Transverse colon (tissue), 4 donors: ENCODE data around the gene GIPC1. TPM values are rescaled to one million over a fixed set of nuclear protein-coding genes. Genes with fewer than 3 reads are reported as not detected.

ENCODE experiments used
- DNase-seq: peaks from one replicate; pipeline ENCODE4 v3.0.0-alpha.2; 2019
- H3K27ac ChIP-seq, 4 donors: fragments of 200-600 bp; sonication (generic); 2 replicates each; pipeline ENCODE4 v1.5.1; 2016 to 2018; ENCODE audit warnings: inconsistent platforms in 4 of 4
- H3K27me3 ChIP-seq: fragments of 200-600 bp; sonication (generic); 2 replicates; pipeline ENCODE4 v1.5.1; 2017; ENCODE audit warnings: inconsistent platforms
- H3K36me3 ChIP-seq, 4 donors: fragments of 200-600 bp; sonication (generic); 2 replicates each; pipeline ENCODE4 v1.5.1; 2017 to 2019; ENCODE audit warnings: inconsistent platforms in 4 of 4
- H3K4me1 ChIP-seq, 4 donors: fragments of 200-600 bp; sonication (generic); 2 replicates each; pipeline ENCODE4 v1.5.1; 2017 to 2020; ENCODE audit warnings: inconsistent platforms in 4 of 4
- H3K4me3 ChIP-seq, 4 donors: fragments of 200-600 bp; sonication (generic); 1 replicate in 1 of 4; 2 replicates in 3 of 4; pipeline versions ENCODE4 v1.5.1 to v1.6.1; 2017 to 2019; ENCODE audit warnings: inconsistent platforms in 4 of 4
- H3K9me3 ChIP-seq, 2 donors: fragments of 200-600 bp; sonication (generic); 2 replicates each; pipeline ENCODE4 v1.5.1; 2017 to 2019; ENCODE audit warnings: inconsistent platforms in 2 of 2
- CTCF ChIP-seq, 5 experiments: fragments of 200-600 bp in 3 of 5; fragments of 450-650 bp in 2 of 5; sonication (generic) in 3 of 5; IDR thresholded peaks; 1 replicate in 2 of 5; 2 replicates in 3 of 5; pipeline ENCODE4 v1.5.1; 2016 to 2017; ENCODE audit warnings: antibody characterized with exemption in 5 of 5, inconsistent platforms in 3 of 5, mild to moderate bottlenecking in 2 of 5, moderate library complexity in 1 of 5
- EP300 ChIP-seq: sonication (generic); formaldehyde crosslinking; IDR thresholded peaks from one replicate; pipeline ENCODE4 v1.6.1; 2017; ENCODE audit warnings: antibody characterized with exemption, low read depth
- POLR2A ChIP-seq: fragments of 450-650 bp; IDR thresholded peaks from one replicate; pipeline ENCODE4 v1.6.1; 2016; ENCODE audit warnings: antibody characterized with exemption, mild to moderate bottlenecking, moderate library complexity
- POLR2AphosphoS5 ChIP-seq, 3 donors: sonication (generic); formaldehyde crosslinking; IDR thresholded peaks; one replicate each; pipeline ENCODE4 v1.6.1; 2016; ENCODE audit warnings: antibody characterized with exemption in 3 of 3
- WGBS, 2 donors: methylation state at CpG; one replicate each; pipeline ENCODE4 v1.1.5; 2018; ENCODE audit warnings: low coverage in 1 of 2; 5-methylcytosine and 5-hydroxymethylcytosine counted together
- in situ Hi-C, 4 donors: fragments of 200-750 bp; cut with MboI; loops; one replicate each; pipeline versions ENCODE4 v1.15.0 to v1.15.1; 2017; ENCODE audit warnings: low sequenced_read_pairs in 3 of 4, low pct_ligation_motif_present in 1 of 4, low pct_unique_long_range_greater_than_20kb in 1 of 4
- intact Hi-C: fragments of 100-400 bp; cut with DNase I; formaldehyde crosslinking; loops from one replicate; pipeline ENCODE4 v1.15.1; 2023; ENCODE audit warnings: low total_unique reads
- total RNA-seq, 4 donors: library from RNA; depleted of rRNA; stranded (reverse); fragments of >200 nt; gene quantifications; one replicate each; pipeline ENCODE4 v1.1.0, GENCODE V29; 2016

Gene GIPC1
- total RNA-seq, 4 donors from 2014 or later: 295 to 569 (median 362) TPM

GRCh38 chr19:14519245-14519859 is 23.4 kb upstream of the GIPC1 start:
- peak overlapping the region in 2 of 4 donors; percentile 42 to 99 for H3K4me3 ChIP-seq
- H3K4me1 ChIP-seq: peaks cover 24 to 66% (median 37%) of the 10 kb centered on the region in 4 donors
- DNase-seq: no peak
- TF ChIP-seq CTCF (IDR thresholded peaks at IDR 0.05): no peak
- TF ChIP-seq POLR2AphosphoS5 (IDR thresholded peaks at IDR 0.05): no peak
- TF ChIP-seq POLR2A: no peak
- TF ChIP-seq EP300: no peak
- no peaks in the 10 kb centered on the region for H3K27me3 ChIP-seq
- 90 to 94% methylated on average over 12 to 22 of the region's 22 CpGs for WGBS, 2 donors
- H3K9me3 ChIP-seq: no peaks in the 10 kb centered on the region
- intact Hi-C loops: loop anchor here (10.0 kb wide), 1 partner anchor 1365 kb away; the partner anchor contains the start of genes IER2 and STX10
- peak overlapping the region; percentile 98 to 100 (median 100) for H3K27ac ChIP-seq
- in situ Hi-C loops: no loop called here
- H3K36me3 ChIP-seq: peaks cover 0 to 19% (median 12%) of the 10 kb centered on the region in 4 donors

- Histone ChIP-seq H3K36me3 (peaks cover 0 to 25% (median 13%) of the 10 kb centered on the region in 4 donors), H3K4me1 (peaks cover 24 to 65% (median 37%) of the 10 kb centered on the region in 4 donors), H3K9me3 (no peaks in the 10 kb centered on the region), H3K27ac (peak within 1 kb of the TSS; percentile 98 to 100 (median 100)), H3K27me3 (no peaks in the 10 kb centered on the region), H3K4me3 (peak within 1 kb of the TSS; percentile 64 to 99 (median 94))
- TF ChIP-seq POLR2A (peak; percentile 99), CTCF (IDR thresholded peaks at IDR 0.05) (peak in 1 of 5 experiments; percentile 13), EP300 (no peak), POLR2AphosphoS5 (IDR thresholded peaks at IDR 0.05) (peak; percentile 97 to 99 (median 98))
- intact Hi-C loops (loop anchor here (10.0 kb wide), 1 partner anchor 1363 kb away; the partner anchor contains the start of genes IER2 and STX10), in situ Hi-C loops (no loop called here)
- 0% methylated on average over 17 of the region's 82 CpGs; no CpG with 5 or more reads in 1 of the 2 donors for WGBS, 2 donors
- DNase-seq: peak; percentile 88
Observed at GRCh38 chr19:14517840-14518505, 22.0 kb upstream of the GIPC1 start, which contains the start of gene DNAJB1. TSS of gene DNAJB1 (minus strand) at chr19:14518397. CDS start at chr19:14518349, 48 bp downstream.

GRCh38 chr19:14517446-14517839 is 21.5 kb upstream of the GIPC1 start:
- Histone ChIP-seq H3K27me3 (no peaks in the 10 kb centered on the region), H3K27ac (peak overlapping the region; percentile 98 to 100 (median 100)), H3K9me3 (no peaks in the 10 kb centered on the region), H3K4me1 (peaks cover 24 to 60% (median 37%) of the 10 kb centered on the region in 4 donors), H3K4me3 (peak overlapping the region; percentile 64 to 99 (median 94)), H3K36me3 (peaks cover 0 to 25% (median 13%) of the 10 kb centered on the region in 4 donors)
- DNase-seq: peak; percentile 26
- TF ChIP-seq EP300 (no peak), CTCF (IDR thresholded peaks at IDR 0.05) (no peak), POLR2AphosphoS5 (IDR thresholded peaks at IDR 0.05) (no peak), POLR2A (no peak)
- in situ Hi-C loops: no loop called here
- intact Hi-C loops: loop anchor here (10.0 kb wide), 1 partner anchor 1363 kb away; the partner anchor contains the start of genes IER2 and STX10
- WGBS, 2 donors: 0% methylated on average over 19 of the region's 32 CpGs; no CpG with 5 or more reads in 1 of the 2 donors
